SK-MEL-5 (cell line): Measurements from ENCODE around the gene SLC30A4. TPM values are rescaled to one million over a fixed set of nuclear protein-coding genes. Genes with fewer than 3 reads are reported as not detected.
"Not testable (repeated sequence)": the region's sequence is repeated elsewhere in the genome, so short reads cannot be mapped to it uniquely, and the experiment has no call there.

ENCODE experiments used
- DNase-seq: peaks from one replicate; pipeline ENCODE4 v3.0.0-alpha.2; 2016; ENCODE audit warnings: low read depth, low spot score
- in situ Hi-C: cut with HindIII; loops from 2 replicates; pipeline ENCODE4 v1.10.0; 2016; ENCODE audit warnings: low sequenced_read_pairs, high pct_unique_total_duplicates, low pct_unique_long_range_greater_than_20kb
- total RNA-seq: library from RNA; depleted of rRNA; stranded (reverse); fragments of >200 nt; shearing (Covaris generic); gene quantifications from 2 replicates; pipeline ENCODE4 v1.2.3, GENCODE V29; 2014

The SLC30A4 gene
- total RNA-seq, 1 experiment from 2014 or later = 4.3 TPM

DNA sequence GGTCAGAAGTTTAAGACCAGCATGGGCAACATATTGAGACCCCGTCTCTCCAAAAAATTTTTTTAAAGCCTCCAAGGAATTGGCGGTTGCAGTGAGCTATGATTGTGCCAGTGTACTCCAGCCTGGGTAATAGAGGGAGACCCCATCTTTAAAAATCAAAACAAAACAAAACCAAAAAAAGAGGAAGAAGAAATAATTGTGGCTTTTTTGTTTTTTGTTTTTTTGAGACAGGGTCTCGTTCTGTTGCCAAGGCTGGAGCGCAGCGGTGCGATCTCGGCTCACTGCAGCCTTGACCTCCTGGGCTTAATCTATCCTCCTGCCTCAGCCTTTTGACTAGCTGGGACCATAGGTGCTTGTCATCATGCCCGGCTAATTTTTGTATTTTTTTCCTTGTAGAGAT, 4.5 kb upstream of the SLC30A4 start:
- in situ Hi-C loops = no loop called here
- DNase-seq = no peak

DNA sequence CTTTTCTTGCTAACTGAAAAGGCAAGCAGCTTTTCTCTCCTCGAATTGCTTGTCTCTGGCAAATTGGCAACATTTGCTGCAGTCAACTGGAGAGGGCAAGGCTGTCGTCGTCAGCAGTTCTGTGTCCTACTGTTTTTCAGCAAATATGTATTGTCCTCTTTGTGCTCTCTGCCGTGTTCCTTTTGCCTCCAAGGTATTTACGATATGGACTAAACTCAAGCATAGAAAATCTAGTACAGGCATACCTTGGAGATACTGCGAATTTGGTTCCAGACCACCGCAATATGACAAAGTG, 558 bp upstream of the SLC30A4 start:
- DNase-seq = no peak
- in situ Hi-C loops = no loop called here

DNA sequence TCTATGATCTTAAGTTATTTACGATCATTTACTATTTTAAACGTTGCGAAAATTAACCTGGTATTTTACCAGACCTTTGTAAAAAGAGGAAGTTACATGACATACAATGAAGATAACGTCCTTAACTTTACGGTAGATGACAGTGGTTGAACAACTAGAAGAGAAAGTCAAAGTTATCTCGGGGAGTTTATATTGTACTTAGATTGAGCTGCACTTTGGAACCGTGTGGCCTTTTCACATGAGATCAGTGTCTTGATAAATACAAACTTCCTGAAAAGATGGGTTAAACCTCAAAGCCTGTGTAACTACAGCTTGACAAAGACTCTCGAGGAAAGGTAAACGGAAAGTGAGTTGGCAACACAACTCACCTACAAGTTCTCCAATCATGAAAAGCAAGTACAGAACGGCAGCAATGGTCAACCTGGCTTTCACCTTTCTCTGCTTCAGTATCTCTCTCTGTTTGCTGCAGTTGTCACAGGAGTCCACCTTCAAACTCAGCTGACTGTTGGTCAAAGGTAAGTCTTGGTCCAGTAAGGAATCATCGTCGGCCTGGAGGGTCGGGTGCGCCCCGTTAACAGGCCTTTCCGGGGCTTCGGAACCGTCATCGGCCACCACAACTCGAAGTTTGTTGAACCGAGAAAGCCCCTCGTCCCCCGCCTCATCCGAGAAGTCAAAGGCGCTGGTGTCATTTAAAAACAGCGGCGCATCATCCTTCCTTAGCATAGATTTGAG, 793 bp downstream of the SLC30A4 start:
- DNase-seq = no peak
- in situ Hi-C loops = no loop called here

DNA sequence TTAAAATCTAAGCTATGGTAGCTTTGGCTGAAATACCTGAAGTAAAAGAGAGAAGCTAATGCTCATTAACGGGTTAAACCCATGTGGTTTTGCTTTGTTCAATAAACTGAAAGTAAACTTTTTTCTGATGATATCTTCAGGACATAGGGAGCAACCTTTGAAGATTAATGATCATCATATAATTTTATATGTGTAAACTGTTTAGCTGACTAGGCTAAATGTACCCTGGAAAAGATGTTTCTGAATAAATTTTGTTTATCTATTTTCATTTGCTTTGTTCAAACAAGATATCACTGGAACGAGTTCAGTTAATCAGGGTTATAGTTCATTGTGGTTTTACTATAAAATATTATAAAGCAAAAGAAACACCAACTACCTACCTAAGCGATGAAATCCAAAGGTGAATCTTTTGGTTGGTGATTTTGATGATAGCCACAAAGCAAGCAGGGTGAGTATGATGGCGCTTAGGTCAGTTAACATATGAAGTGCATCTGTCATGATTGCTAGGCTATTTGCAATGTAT, 11.7 kb downstream of the SLC30A4 start:
- in situ Hi-C loops = no loop called here

DNA sequence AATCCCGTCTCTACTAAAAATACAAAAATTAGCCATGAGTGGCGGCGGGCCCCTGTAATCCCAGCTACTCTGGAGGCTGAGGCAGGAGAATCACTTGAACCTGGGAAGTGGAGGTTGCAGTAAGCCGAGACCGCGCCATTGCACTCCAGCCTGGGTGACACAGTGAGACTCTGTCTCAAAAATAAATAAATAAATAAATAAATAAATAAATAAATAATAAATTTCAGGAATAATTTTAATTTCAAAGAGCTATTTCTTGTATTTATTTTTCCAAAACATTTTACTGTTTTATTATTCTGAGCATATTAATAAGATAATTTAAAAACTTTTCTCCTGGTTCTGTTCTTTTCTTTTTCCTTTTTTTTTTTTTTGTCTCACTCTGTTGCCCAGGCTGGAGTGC, 15.4 kb downstream of the SLC30A4 start:
- in situ Hi-C loops, DNase-seq: not testable (repeated sequence)

More for the DNA sequence above, 11.7 kb downstream of the SLC30A4 start:
- DNase-seq = no peak

DNA sequence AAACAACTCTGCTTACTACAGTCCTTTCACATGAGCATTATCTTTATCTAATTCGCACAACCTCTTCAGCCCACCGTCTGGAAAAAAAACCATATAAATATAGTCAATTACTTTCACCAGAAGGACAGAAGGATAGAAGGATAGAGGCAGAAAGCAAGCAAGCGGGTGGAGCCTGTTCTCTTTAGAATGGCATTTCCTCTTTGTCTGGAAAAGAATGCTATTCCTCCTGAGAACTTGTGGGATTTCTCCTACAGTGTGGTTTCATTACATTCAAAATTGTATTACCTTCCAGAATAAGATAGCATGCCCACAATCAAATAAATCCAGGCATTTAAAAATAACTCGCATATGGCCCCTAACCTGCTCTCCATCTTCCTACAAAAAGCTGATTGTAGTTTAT, 23.1 kb downstream of the SLC30A4 start:
- in situ Hi-C loops = no loop called here
- DNase-seq = no peak

DNA sequence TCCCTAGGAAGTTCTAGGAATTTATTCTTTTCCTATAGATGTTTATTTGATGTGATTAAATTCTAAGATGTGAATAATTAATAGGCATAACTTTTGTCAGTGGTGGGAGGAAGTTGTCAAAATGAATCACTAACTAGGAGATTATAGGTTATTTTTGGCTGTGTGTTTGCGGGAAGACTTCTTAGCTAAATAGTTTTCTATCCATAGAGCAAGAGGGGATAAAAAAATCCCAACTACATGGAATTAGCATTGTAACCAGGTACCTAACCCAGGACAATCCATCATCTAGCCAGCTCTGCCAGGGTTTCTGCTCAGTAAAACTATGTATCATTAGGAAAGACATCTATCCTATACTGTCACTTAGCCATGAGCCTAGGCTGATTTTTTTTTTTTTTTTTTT, 23.9 kb downstream of the SLC30A4 start:
- in situ Hi-C loops = no loop called here

DNA sequence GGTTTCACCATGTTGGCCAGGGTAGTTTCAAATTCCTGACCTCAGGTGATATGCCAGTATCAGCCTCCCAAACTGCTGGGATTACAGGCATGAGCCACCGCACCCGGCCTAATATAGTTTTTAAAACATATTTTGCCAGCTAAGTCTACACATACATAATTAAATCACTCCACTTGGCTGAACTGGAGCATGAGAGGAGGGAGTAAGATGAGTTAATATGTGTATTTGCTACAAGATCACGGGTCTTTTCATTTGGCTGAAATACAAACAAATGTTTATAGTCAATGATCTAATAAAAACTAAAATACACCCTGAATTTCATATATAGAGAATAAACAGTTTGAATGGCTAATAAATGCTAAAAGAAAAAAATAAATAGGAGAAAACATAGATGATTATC, 25.3 kb downstream of the SLC30A4 start:
- in situ Hi-C loops = no loop called here
- no peak for DNase-seq

More for the DNA sequence above, 23.9 kb downstream of the SLC30A4 start:
- no peak for DNase-seq

DNA sequence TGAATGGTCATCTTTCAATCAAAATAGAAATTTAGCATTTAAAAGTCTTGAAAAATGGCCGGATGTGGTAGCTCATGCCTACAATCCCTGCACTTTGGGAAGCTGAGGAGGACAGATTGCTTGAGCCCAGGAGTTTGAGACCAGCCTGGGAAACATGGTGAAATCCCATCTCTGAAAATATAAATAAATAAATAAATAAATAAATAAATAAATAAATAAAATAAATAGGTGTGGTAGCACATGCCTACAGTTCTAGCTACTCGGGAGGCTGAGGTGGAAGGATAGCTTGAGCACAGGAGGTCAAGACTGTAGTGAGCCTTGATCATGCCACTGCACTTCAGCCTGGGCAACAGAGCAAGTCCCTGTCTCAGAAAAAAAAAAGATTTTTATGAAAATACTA, 25.9 kb downstream of the SLC30A4 start:
- DNase-seq = no peak
- in situ Hi-C loops = no loop called here

DNA sequence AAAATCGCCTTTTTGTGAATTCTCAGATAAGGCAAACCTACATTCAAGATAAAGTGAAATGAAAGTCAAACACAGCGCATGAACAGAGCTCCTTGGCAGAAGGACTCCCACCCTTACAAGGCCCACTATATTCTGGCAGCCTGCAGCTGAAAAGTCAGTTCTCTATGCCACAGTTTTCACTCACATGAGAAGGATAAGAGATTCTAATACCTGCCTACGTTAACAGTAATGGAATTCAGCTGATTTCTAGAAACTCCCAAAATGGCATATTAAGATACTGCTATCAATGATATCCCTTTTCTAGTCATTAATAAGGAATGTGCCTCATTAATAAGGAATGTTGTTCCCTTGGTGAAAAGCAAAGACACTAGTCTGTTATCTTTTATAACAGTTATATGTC, 27.0 kb downstream of the SLC30A4 start:
- DNase-seq = no peak
- in situ Hi-C loops = no loop called here

DNA sequence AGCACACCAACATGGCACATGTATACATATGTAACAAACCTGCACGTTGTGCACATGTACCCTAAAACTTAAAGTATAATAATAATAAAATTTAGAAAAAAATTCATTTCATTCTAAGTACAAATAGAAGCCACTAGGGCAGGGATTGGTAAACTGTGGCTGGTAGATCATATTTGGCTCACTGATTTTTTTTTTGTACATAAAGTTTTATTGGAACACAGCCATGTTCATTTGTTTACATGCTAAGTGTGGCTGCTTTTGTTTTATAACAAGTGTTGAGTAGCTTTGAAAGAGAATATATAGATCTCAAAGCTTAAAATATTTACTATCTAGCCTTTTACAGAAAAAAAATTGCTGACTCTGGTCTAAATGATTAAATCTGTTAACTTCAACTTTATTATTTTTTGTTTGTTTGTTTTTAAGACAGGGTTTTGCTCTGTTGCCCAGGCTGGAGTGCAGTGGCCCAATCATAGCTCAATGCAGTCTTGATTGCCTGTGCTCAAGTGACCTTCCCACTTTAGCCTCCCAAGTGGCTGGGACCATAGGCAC, 32.8 kb downstream of the SLC30A4 start:
- in situ Hi-C loops = no loop called here
- no peak for DNase-seq

DNA sequence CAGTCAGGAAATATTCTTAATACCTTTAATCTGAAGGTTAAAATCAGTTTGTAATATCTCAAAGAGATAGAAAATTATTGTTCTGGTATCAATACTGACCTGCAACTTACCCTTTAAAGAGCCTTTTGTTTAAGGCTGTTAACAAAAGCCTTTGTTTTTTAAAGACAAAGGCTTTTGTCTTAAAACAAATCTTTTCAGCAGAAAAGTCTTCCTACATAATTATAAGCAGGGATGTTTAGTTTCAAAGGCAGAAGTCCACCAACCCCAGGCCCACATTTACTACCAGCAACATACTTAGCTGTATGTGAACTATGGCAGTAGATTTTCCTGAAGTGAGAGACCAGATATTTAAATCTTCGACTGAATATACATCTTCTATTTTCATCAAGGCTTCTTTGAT, 36.2 kb downstream of the SLC30A4 start:
- in situ Hi-C loops = no loop called here
- DNase-seq = no peak

DNA sequence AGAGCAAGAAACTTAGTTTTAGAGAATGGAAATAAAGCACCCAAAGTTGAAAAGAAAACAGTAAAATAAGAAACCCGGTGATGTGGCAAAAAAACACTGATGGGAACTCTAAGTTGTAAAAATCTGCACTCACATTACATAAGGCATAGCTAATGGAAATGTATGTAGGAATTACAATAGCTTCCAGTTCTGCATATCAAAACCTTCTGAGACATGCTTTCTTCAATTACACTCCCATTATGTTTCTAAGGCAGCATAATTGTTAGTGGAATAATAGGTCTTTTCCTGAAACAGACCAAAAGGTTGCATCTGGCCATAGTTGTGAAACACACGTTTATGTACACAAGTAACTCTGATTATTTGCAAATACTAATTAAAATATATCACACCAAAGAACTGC, 41.4 kb downstream of the SLC30A4 start:
- DNase-seq = no peak
- in situ Hi-C loops = no loop called here

DNA sequence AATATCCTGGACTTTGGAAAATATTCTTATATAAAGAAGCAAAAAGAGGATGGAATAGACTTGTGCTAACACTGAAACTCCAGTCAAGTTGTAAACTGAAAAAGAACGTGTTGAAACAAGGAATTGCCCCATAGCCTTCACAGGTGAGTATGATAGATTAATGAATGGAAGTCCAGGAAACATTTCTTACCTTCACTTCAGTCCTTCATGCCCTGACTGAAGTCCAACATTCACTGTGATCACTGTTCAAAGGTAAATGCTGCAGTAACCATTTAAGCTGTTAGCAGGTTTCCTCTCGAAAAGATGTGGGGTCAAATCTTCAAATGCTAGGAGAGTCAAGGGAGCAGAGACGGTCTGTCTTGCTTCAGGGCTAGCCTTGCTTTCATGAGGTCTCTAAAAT, 46.1 kb downstream of the SLC30A4 start:
- in situ Hi-C loops = no loop called here
- DNase-seq = no peak

DNA sequence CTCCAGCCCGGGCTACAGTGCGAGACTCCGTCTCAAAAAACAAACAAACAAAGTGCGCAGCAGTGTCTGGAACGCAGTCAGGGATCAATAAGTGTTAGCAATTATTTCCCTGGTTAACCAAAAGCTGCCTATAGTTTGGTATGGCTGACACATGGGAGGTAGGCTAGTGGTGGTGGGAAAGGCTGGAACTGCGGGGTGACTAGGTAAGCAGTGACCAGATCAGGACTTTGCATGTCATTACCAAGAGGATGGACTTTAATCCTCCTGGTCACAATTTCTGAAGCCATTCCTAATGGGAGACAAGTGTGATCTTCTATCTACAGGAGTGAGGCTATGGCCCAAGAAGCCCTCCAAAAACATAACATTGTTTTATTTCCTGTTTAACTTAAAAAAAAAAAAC, 47.8 kb downstream of the SLC30A4 start:
- in situ Hi-C loops = no loop called here
- no peak for DNase-seq

DNA sequence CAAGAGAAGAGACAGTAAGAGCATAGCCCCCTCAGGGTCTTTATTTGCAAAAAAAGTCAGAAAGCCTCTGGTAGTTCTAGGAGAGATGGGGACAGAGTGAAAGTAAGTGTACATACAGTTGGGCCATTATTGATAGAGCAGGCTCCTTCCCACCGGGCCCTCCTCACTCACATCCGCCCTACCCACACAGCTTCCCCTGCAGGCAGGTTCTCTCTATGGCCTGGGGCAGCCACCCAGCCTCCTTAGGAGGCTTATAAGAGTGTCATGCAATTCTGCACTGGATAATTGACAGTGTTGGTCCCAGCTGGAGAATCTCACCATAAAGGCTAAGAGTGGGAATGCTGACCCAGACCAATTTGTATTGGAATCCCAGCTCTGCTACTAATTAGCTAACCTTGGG, 49.5 kb downstream of the SLC30A4 start:
- no peak for DNase-seq
- in situ Hi-C loops = no loop called here

DNA sequence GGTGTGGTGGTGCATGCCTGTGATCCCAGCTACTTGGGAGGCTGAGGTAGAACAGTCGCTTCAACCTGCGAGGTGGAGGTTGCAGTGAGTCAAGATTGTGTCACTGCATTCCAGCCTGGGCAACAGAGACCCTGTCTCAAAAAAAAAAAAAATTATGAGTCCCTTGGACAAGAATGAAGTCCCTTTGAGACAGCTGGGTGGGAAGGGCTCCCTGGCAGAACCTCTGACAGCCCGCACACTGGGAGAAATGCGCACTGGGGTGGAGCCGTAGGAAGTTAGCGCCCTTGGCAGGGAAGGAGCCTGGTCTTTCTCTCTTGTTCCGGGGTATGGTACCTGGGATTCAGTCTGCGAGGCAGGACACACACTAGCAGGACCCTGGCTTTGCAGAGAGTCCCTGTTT, 51.4 kb downstream of the SLC30A4 start:
- in situ Hi-C loops = no loop called here
- no peak for DNase-seq

DNA sequence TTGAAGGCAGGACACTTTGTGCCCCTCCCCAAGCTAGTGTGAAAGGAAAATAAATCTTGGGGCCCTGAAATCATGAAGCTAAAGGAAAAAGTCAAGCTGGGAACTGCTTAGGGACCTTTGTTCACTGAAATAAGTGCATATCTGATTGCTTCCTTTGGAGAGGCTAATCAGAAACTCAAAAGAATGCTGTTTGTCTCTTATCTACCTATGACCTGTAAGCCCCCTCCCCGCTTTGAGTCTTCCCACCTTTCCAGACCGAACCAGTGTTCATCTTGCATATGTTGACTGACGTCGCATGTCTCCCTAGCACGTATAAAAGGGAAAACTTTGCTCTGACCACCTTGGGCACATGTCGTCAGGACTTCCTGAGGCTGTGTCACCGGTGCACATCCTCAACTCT, 53.1 kb downstream of the SLC30A4 start:
- in situ Hi-C loops = no loop called here
- DNase-seq = no peak

DNA sequence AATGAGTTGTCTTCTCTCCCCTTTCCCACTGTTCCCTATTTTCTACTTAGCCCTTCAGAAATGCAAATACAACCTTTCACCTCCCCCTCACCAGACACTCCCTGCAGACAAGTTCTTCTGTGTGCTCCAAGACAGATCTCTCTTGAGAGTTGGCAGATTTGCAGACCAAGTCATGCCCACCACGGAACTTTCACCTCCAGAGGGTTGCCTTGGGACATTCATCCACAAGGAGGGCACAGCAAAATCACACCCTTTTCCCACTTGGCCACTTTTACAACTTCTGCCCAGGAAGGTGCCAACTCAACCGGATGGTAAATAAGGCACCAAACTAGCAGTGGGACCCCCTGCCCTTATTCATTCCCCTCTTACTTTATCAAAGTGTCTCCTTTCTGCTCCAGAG, 53.5 kb downstream of the SLC30A4 start:
- no peak for DNase-seq
- in situ Hi-C loops = no loop called here

DNA sequence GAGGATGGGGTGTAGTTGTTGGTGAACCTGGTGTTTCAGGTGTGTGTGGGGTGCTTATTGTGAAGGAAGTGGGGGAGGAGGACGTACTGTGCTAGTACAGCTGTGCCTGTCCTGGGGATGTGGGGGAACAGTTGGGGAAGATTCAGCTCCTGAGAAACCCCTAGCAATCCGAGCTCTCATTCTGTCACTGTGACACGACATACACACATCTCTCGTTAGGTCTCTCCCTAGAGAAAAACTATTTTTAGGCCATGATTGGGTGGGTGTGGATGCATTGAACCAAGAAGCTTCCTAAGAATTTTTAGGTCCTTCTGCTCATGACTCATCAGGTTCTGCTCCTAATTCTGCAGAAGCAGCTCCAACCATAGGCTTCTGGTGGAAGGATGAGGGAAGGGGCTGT, 54.3 kb downstream of the SLC30A4 start:
- in situ Hi-C loops = no loop called here
- DNase-seq = no peak
